HG03432 (cell line): ENCODE measurements around the gene PWP1.
A peak's percentile ranks its signal among the peaks of the same experiment; 100 is the strongest.

Experiments
- ATAC-seq: cut with Tn5 transposase; IDR thresholded peaks from one replicate; pipeline ENCODE4 v1.9.1; 2021; ENCODE audit warnings: mild to moderate bottlenecking, moderate library complexity; ENCODE audit not compliant: unreplicated experiment

PWP1 gene

GRCh38 chr12:107685360-107686248 is at the start of gene PWP1:
PWP1 (plus strand) TSS chr12:107685799; CDS start chr12:107685900, 101 bp downstream.
- peak; percentile 93 for ATAC-seq

- no peak for ATAC-seq
Observed at GRCh38 chr12:107641154-107641553, 44.4 kb upstream of the PWP1 start.

DNA sequence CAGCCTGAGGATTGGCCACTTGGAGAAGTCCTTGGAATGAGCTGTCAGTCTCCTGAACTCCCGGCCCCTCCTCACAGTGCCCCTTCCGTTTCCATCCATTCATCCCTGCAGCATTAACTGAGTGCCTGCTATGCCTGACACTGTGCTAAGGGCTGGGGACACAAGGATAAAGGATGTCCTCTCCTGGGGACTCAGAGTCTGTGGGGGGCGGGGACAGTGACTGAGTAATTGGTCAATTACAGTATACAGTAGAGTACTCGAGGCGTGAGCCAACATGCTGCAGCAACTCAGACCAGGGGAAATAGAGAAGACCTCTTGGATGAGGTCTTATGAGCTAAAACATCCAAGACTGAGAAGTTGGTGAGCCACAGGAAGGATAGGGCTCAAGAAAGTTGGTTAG is 43.4 kb upstream of the PWP1 start:
- ATAC-seq = no peak

GRCh38 chr12:107645630-107646333 is 39.8 kb upstream of the PWP1 start:
- ATAC-seq = no peak

DNA sequence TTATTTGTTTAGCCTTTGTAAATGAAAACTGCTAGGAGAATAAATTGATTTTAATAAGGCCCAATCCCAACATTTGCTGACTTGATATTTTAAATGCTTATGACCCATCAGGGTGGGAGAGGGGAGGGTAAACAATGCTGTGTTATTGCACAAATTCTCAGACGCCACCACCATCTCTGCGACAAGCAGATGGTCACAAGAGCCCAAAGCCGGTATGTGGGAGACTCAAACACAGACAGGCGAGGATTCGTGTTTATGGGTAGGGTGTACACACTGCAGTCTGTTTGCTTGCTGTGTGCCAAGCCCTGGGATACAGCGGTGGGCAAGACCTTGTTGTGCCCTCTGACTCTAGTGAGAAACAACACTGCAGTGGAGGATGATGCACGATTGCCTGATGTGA is 39.2 kb upstream of the PWP1 start:
- ATAC-seq = no peak

GRCh38 chr12:107649661-107650061 is 35.9 kb upstream of the PWP1 start:
- no peak for ATAC-seq

DNA sequence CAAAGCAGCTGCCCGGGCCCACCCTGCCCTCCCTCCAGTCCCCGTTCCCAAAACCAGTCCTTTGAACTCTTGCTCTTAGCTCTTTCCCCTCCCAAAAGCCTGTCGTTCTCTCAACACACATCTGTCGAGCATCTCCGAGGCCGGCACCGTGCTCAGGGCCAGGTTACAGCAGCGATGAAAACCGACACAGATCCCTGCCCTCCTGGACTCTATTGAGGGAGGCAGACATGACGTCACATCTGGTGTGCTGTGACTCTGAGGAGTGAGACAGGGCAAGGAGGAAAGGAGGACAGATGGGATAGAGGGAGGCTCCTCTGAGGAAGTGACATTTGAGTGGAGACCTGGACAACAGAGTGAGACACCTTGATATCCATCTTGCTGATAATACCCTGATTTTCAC is 34.6 kb upstream of the PWP1 start:
- ATAC-seq = no peak

- no peak for ATAC-seq
Observed at GRCh38 chr12:107651571-107652449, 33.8 kb upstream of the PWP1 start.

- ATAC-seq = no peak
Observed at GRCh38 chr12:107653519-107653918, 32.1 kb upstream of the PWP1 start.

DNA sequence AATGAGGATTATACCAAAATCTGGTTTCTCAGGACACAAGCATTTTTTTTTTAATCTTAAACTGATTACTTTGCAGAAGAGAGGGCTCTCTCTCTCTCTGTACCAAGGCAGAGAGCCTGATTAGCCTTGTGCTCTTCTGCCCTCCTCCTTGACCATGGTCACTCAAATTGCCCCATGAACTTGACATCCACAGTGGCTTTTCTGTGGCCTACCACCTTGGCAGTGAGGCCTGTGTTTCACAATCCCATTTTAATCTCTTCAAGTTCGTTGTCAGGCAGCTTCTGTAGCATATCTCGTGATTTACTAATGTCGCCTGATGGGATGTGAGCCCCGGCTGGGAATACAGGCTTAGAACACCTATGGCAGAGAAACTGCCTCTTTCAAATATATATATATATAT is 30.7 kb upstream of the PWP1 start:
- ATAC-seq = no peak

- ATAC-seq = no peak
Observed at GRCh38 chr12:107655281-107656065, 30.1 kb upstream of the PWP1 start.

DNA sequence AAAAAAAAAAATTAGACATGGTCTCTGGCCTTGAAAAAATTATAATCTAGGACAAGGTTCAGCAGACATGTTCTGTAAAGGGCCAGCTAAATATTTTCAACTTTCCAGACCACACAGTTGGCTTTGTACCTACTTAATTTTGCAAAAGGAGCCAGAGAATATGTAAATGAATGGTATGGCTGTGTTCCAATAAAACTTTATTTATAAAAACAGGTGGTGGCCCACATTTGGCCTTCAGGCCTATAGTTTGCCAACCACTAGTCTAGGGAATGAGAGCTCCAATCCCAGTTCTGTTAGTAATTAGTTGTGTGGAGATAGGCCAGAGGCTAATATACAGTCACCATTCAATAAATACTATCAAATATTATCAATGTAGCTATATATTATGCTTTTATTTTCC is 29.3 kb upstream of the PWP1 start:
- ATAC-seq = no peak

GRCh38 chr12:107657133-107657532 is 28.5 kb upstream of the PWP1 start:
- ATAC-seq = no peak

GRCh38 chr12:107657621-107658020 is 28.0 kb upstream of the PWP1 start:
- no peak for ATAC-seq

GRCh38 chr12:107660235-107660634 is 25.4 kb upstream of the PWP1 start:
- ATAC-seq = no peak

DNA sequence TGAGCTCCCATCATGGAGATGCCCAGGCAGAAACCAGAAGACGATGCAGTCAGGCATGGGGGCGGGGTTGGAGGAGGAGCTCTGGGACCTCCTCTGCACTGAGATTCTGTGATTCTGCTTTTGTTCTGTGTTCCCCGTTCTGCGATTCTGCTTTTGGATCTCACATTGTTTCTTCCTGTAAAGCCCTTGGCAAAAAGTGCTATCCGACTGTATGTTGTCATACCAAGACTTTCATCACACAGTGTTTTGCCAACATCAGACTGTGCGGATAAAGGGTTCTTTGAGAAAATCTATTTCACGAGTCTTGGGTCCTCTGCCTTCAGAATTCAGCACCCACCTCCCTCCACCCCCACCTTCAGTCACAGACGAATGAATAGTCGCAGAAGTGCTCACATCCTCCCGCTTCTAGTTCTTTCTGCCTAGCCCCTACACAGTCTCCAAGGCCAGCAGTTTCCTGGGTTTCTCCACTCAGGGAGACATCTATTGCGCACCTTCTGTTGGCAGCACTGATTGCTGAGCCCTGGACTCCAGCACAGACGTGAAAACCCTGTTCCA is 24.7 kb upstream of the PWP1 start:
- no peak for ATAC-seq

- no peak for ATAC-seq
Observed at GRCh38 chr12:107661830-107662229, 23.8 kb upstream of the PWP1 start.

DNA sequence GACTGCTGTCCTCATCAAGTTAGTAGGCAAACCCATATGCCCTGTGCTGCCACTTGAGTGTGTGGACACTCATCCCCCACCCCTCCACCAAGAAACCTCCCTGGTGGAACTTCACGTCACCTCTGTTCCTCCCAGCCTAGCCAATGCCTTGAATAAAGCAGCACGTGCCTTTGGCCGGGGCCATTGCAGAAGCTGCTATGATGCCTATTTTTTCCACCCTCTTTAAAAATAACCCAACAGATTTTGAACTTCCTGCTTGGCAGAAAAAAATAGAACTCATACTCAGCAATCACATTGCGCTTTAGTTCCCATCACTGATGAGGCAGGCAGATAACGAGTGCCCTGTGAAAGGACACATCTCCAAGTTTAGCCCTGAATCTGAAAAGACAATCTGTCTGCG is 23.1 kb upstream of the PWP1 start:
- ATAC-seq = no peak

GRCh38 chr12:107663277-107663676 is 22.3 kb upstream of the PWP1 start:
- ATAC-seq = no peak

GRCh38 chr12:107666009-107666408 is 19.6 kb upstream of the PWP1 start:
- no peak for ATAC-seq
